Measurements from ENCODE around the gene FSTL3. TPM values are rescaled to one million over a fixed set of nuclear protein-coding genes. Genes with fewer than 3 reads are reported as not detected.
"Not testable (repeated sequence)": the region's sequence is repeated elsewhere in the genome, so short reads cannot be mapped to it uniquely, and the experiment has no call there.

The FSTL3 gene
- total RNA-seq, 2 donors from 2014 or later, result 4.5 to 10.1 TPM

DNA sequence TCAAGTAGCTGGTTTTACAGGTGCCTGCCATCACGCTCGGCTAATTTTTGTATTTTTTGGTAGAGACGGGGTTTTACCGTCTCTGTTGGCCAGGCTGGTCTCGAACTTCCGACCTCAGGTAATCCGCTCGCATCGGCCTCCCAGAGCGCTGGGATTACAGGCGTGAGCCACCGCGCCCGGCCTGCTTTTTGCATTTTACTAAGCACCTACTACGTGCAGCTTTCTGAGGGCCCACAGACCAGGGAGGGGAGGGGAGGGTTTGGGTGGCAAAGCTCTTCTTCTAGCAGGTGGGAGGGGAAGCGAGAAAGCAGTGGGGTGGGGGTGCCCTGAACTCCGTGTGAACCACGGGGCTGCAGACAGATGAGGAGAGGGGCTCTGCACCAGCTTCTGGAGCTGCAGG, 47.5 kb downstream of the FSTL3 start:
- Histone ChIP-seq H3K9me3 (no peaks in the 10 kb centered on the region), H3K27ac (no peak overlapping the region), H3K27me3 (peaks cover 16% of the 10 kb centered on the region), H3K4me1 (no peaks in the 10 kb centered on the region), H3K36me3 (no peaks in the 10 kb centered on the region), H3K9ac (ENCODE audit: low read depth in 2 of 2, low read length in 2 of 2) (no peak overlapping the region), H3K4me3 (no peak overlapping the region)
- TF ChIP-seq, protein P1, sequence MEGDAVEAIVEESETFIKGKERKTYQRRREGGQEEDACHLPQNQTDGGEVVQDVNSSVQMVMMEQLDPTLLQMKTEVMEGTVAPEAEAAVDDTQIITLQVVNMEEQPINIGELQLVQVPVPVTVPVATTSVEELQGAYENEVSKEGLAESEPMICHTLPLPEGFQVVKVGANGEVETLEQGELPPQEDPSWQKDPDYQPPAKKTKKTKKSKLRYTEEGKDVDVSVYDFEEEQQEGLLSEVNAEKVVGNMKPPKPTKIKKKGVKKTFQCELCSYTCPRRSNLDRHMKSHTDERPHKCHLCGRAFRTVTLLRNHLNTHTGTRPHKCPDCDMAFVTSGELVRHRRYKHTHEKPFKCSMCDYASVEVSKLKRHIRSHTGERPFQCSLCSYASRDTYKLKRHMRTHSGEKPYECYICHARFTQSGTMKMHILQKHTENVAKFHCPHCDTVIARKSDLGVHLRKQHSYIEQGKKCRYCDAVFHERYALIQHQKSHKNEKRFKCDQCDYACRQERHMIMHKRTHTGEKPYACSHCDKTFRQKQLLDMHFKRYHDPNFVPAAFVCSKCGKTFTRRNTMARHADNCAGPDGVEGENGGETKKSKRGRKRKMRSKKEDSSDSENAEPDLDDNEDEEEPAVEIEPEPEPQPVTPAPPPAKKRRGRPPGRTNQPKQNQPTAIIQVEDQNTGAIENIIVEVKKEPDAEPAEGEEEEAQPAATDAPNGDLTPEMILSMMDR (IDR thresholded peaks at IDR 0.05), result no peak
- DNase-seq, result no peak
- intact Hi-C loops (cut with DNase I), result no loop called here

DNA sequence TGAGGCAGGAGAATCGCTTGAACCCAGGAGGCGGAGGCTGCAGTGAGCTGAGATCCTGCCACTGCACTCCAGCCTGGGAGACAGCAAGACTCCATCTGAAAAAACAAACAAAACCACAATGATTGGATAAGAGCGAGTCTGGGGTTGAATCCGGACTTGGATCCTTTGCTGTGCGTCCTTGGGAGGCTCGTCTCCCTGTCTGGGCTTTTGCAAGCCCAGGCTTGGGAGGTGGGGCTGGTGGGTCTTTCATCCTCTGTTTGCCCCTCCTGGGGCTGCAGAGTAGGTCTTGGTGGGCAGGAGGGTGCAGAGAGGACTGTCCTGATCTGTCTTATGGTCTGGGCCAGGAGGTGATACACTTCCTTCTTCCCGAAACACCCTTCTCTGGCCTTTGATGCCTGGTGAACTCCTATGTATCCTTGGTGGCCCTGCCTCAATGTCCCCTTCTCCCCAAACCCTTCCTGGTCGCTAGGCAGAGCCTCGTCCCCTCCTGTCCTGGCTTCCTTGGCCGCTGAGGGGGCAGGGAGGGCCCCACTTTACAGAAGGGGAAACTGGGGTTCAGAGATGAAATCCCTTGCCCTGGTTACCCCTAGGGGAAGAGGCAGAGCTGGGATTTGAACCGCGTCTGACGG, 49.4 kb downstream of the FSTL3 start:
- DNase-seq, result no peak
- intact Hi-C loops (cut with DNase I), result no loop called here

DNA sequence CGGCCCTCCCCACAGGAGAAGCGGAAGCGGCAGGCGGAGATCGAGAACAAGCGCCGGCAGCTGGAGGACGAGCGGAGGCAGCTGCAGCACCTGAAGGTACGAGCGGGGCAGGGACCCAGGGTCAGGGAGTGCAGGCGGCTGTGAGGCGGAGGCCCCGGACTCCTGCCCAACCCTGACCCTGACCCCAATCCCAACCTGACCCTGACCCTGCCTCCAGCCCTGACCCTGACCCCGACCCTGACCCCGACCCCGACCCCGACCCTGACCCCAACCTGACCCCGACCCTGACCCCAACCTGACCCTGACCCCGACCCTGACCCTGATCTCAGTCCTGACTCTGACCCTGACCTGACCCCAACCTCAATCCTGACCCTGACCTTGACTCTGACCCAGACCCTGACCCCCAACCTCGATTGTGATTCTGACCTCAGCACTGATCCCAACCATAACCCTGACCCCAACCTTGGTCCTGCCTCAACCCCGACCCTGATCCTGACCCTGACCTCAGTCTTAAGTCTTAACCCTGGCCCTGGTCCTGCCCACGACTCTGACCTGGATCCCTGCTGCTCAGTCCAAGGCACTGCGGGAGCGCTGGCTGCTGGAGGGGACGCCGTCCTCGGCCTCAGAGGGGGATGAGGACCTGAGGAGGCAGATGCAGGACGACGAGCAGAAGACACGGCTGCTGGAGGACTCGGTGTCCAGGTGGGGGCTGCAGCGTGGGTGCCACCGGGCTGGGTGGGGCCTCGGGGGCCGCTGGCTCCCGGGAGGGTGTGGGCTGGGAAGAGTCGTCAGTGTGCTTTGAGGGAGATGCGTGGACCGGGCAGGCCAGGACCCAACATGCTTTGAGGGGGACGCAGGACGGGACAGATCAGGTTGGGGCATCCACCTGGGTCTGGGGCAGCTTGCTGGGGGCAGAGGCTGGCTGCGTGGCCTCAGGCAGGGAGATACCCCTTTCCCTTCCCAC, 51.1 kb downstream of the FSTL3 start:
- no peak for DNase-seq
- TF ChIP-seq, protein P1 (IDR thresholded peaks at IDR 0.05), result no peak
- Histone ChIP-seq H3K27me3 (no peaks in the 10 kb centered on the region), H3K36me3 (no peaks in the 10 kb centered on the region), H3K9me3 (no peaks in the 10 kb centered on the region), H3K4me1 (no peaks in the 10 kb centered on the region), H3K27ac (no peak overlapping the region), H3K4me3 (no peak overlapping the region), H3K9ac (ENCODE audit: low read depth in 2 of 2, low read length in 2 of 2) (no peak overlapping the region)
- intact Hi-C loops (cut with DNase I), result no loop called here

More for the DNA sequence above, 49.4 kb downstream of the FSTL3 start:
- H3K9me3 ChIP-seq, result no peaks in the 10 kb centered on the region
- no peak overlapping the region for H3K9ac ChIP-seq (ENCODE audit: low read depth in 2 of 2, low read length in 2 of 2)
- H3K27ac ChIP-seq, result no peak overlapping the region
- no peak overlapping the region for H3K4me3 ChIP-seq
- TF ChIP-seq, protein P1 (IDR thresholded peaks at IDR 0.05), result no peak
- H3K27me3 ChIP-seq, result peaks cover 6% of the 10 kb centered on the region
- no peaks in the 10 kb centered on the region for H3K36me3 ChIP-seq
- H3K4me1 ChIP-seq, result no peaks in the 10 kb centered on the region

DNA sequence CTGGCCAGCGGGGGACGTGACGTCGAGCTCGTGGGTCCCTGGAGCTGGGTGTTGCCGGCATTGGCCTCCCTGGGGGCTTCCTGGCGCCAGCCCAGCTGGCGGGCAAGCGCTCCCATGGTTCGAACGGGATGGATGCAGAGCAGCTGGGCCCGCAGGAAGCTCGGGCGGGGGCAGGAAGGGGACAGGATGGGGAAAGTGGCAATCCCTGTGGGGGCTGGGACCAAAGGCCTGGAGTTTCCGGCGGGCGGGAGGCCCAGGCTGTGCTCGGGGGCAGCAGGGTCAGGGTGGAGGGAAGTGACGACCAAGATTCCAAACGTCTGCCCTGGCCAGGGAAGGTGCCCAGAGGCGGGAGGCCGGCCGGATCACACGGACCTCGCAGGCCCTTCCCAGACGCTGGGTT, 51.8 kb downstream of the FSTL3 start:
- DNase-seq, result no peak
- H3K27ac ChIP-seq, result no peak overlapping the region
- no peak overlapping the region for H3K9ac ChIP-seq (ENCODE audit: low read depth in 2 of 2, low read length in 2 of 2)
- no peak overlapping the region for H3K4me3 ChIP-seq
- no peaks in the 10 kb centered on the region for H3K36me3 ChIP-seq
- intact Hi-C loops (cut with DNase I), result no loop called here
- H3K4me1 ChIP-seq, result no peaks in the 10 kb centered on the region
- H3K9me3 ChIP-seq, result no peaks in the 10 kb centered on the region
- TF ChIP-seq, protein P1 (IDR thresholded peaks at IDR 0.05), result no peak
- H3K27me3 ChIP-seq, result no peaks in the 10 kb centered on the region

DNA sequence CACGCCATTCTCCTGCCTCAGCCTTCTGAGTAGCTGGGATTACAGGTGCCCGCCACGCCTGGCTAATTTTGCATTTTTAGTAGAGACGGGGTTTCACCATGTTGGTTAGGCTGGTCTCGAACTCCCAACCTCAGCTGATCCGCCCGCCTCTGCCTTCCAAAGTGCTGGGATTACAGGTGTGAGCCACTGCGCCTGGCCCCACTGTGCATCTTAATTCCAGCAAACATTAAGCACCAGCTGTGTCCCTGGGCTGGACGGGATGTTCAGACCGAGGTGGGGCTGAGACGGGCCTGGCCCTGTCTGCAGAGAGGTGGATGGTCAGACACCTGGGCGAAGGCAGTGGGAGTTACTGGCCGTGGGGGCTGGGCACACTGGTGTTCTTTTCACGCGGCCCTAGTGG, 53.4 kb downstream of the FSTL3 start:
- H3K36me3 ChIP-seq; H3K27me3 ChIP-seq; DNase-seq; H3K4me3 ChIP-seq; intact Hi-C loops (cut with DNase I); H3K9ac ChIP-seq (ENCODE audit: low read depth in 2 of 2, low read length in 2 of 2); H3K9me3 ChIP-seq; H3K27ac ChIP-seq; H3K4me1 ChIP-seq: not testable (repeated sequence)
